GM18517 (cell line): ENCODE measurements around the gene ZNF579.
"Not testable (repeated sequence)": the region's sequence is repeated elsewhere in the genome, so short reads cannot be mapped to it uniquely, and the experiment has no call there.

Experiments used
- ATAC-seq: cut with Tn5 transposase; IDR thresholded peaks from one replicate; pipeline ENCODE4 v1.9.1; 2021; ENCODE audit warnings: mild to moderate bottlenecking, moderate library complexity; ENCODE audit not compliant: unreplicated experiment

The ZNF579 gene

GRCh38 chr19:55542292-55542855 is 38.3 kb downstream of the ZNF579 start:
- no peak for ATAC-seq

- ATAC-seq = no peak
These were observed 39.6 kb downstream of the ZNF579 start for GRCh38 chr19:55541091-55541490.

GRCh38 chr19:55540619-55541018 is 40.0 kb downstream of the ZNF579 start:
- ATAC-seq = no peak

GRCh38 chr19:55539090-55539984 is 41.3 kb downstream of the ZNF579 start:
- ATAC-seq = no peak

GRCh38 chr19:55538132-55538531 is 42.5 kb downstream of the ZNF579 start:
- no peak for ATAC-seq

GRCh38 chr19:55537741-55538111 is 42.9 kb downstream of the ZNF579 start:
- ATAC-seq = no peak

- no peak for ATAC-seq
These were observed 43.5 kb downstream of the ZNF579 start, which contains the start of gene SBK2 for GRCh38 chr19:55536951-55537740. TSS of gene SBK2 (minus strand) at chr19:55537133. CDS start at chr19:55536294, 839 bp downstream.

GRCh38 chr19:55536366-55536765 is 44.3 kb downstream of the ZNF579 start:
- no peak for ATAC-seq

GRCh38 chr19:55535965-55536350 is 44.7 kb downstream of the ZNF579 start:
- ATAC-seq = no peak

- ATAC-seq = no peak
These were observed 45.3 kb downstream of the ZNF579 start for GRCh38 chr19:55535173-55535964.

- ATAC-seq = not testable (repeated sequence)
These were observed 46.4 kb downstream of the ZNF579 start for GRCh38 chr19:55534280-55534679.

GRCh38 chr19:55530996-55531395 is 49.7 kb downstream of the ZNF579 start:
- no peak for ATAC-seq

GRCh38 chr19:55529636-55530234 is 50.9 kb downstream of the ZNF579 start:
- no peak for ATAC-seq

- no peak for ATAC-seq
These were observed 52.4 kb downstream of the ZNF579 start for GRCh38 chr19:55528030-55528803.

- no peak for ATAC-seq
These were observed 53.2 kb downstream of the ZNF579 start for GRCh38 chr19:55527197-55528029.
